ENCODE data around the gene CSTPP1.

Gene CSTPP1, protein sequence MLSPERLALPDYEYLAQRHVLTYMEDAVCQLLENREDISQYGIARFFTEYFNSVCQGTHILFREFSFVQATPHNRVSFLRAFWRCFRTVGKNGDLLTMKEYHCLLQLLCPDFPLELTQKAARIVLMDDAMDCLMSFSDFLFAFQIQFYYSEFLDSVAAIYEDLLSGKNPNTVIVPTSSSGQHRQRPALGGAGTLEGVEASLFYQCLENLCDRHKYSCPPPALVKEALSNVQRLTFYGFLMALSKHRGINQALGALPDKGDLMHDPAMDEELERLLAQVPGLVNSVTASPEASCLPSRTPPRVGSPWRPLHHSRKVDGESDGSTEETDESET

DNA sequence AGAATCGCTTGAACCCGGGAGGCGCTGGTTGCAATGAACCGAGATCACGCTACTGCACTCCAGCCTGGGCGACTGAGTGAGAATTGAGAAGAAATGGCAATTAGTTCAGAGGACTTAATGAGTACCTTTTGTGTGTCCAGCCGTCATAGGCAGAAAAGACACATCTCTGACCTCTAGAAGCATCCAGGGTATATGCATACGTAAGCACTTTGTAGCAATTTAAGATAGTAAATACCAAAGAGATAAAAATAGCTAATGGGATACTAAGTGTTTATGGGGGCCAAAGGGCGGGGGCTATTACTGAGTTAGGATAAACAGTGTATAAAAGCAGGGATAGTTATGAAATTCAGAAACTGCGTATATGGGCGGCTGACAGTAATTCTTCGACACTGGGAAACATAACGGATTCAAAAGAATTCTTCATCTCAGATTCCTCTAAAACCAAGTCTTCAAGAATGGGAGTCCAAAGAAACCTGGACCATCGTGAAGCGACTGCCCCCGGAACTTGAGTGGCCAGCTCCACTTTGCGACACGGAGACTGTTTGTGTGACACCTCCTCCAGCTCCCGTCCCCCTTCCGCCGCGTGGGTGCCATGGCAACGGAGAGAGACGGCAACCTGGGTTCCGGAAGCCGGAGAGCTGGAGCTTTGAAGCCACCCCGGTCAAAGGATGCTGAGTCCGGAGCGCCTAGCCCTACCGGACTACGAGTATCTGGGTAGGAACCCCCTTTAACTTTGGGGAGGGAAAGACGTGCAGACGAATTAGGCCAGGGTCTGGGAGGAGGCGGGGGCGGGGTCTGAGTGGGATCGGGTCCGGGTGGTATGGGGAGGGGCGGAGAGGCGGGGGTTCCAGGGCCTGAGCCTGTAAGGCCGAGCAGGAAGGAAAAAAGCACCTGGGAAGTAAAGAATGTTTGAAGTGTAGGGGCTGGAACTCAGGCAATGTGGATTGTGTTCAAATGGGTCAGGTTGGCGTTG lies at the start of gene CSTPP1:
TSS of gene CSTPP1 (plus strand) at position 624 of the 973 bp plus-strand sequence. CDS start at position 669, 45 bp downstream.
- peak; percentile 81 to 97 for DNase-seq (ENCODE audit: low spot score in 2 of 2)
- in situ Hi-C loops (cut with MboI; ENCODE audit: low sequenced_read_pairs), result no loop called here
- H3K27me3 ChIP-seq (ENCODE audit: low read depth), result 0 out of 2 replicates have a peak, but pooled peaks cover 2% of the 10 kb centered on the region
- no peaks in the 10 kb centered on the region for H3K9me3 ChIP-seq
- peaks cover 9% of the 10 kb centered on the region for H3K4me1 ChIP-seq
- peak within 1 kb of the TSS; percentile 65 for H3K4me3 ChIP-seq
- H3K36me3 ChIP-seq (replicated peaks), result no peaks in the 10 kb centered on the region

- Histone ChIP-seq H3K27me3 (ENCODE audit: low read depth) (no peaks in the 10 kb centered on the region), H3K4me3 (no peak overlapping the region), H3K4me1 (no peaks in the 10 kb centered on the region), H3K9me3 (no peaks in the 10 kb centered on the region), H3K36me3 (replicated peaks) (peaks cover 44% of the 10 kb centered on the region)
- no peak for DNase-seq (ENCODE audit: low spot score in 2 of 2)
- in situ Hi-C loops (cut with MboI; ENCODE audit: low sequenced_read_pairs), result loop anchor here (5.0 kb wide), 1 partner anchor 274 kb away; no protein-coding TSS in a partner anchor
Observed at GRCh38 chr11:46888636-46889035, 47.9 kb upstream of the CSTPP1 start.

DNA sequence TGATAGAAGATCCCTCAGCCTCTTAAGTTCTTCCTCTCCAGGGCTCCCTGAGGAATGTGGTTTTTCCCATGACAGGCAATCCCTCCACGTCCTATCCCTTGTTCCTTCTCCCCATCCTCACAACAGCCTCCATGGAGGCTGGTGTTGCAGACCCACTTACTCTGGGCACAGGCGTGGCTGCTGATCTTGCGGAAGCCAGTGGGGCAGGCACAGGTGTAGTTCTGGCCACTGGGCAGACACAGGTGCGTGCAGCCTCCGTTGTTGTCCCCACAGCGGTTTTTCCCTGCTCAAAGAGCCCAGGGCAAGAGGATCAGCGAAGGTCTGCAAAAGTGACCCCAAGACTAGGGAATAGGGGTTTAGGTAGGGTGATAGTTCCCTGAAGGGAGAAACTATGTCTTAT lies 47.3 kb upstream of the CSTPP1 start:
- DNase-seq (ENCODE audit: low spot score in 2 of 2), result no peak
- Histone ChIP-seq H3K4me1 (no peaks in the 10 kb centered on the region), H3K9me3 (no peaks in the 10 kb centered on the region), H3K4me3 (no peak overlapping the region), H3K36me3 (replicated peaks) (peaks cover 42% of the 10 kb centered on the region), H3K27me3 (ENCODE audit: low read depth) (no peaks in the 10 kb centered on the region)
- in situ Hi-C loops (cut with MboI; ENCODE audit: low sequenced_read_pairs), result loop anchor here (5.0 kb wide), 1 partner anchor 273 kb away; no protein-coding TSS in a partner anchor

DNA sequence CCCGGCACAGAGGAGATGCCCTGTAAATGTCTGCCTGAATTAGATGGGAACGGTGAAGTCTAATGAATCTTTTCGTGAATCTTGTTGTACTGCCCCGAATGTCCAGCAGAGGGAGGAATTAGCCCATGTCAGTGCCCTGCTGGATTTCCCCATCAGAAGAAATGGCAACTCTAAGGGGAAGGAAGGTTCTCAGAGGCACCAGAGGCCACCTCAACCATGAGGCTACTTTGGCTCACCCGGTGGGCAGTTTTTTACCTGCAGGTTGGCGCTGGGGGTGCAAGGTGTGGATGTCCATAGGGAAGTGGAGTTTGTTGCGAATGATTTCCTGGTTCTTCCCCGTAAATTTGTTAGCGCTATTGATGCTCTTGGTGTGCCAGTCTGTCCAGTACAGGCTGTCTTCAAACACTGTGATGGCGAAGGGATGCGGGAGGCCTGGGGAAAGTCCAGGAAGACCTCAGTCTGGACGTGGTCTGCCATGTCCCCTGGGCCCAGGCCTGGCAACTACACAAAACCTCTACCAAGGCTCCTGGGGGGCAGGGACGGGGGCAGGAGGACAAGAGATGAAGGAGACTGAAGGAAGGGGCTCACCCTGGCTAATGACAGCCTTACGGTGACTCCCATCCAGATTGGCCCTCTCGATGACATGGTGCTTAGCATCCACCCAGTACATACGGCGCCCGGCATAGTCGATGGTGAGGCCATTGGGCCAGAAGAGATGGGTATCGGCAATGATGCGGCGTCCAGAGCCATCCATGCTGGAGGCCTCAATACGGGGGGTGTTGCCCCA lies 46.7 kb upstream of the CSTPP1 start:
- Histone ChIP-seq H3K4me1 (no peaks in the 10 kb centered on the region), H3K36me3 (replicated peaks) (peaks cover 49% of the 10 kb centered on the region), H3K4me3 (no peak overlapping the region), H3K9me3 (no peaks in the 10 kb centered on the region), H3K27me3 (ENCODE audit: low read depth) (no peaks in the 10 kb centered on the region)
- in situ Hi-C loops (cut with MboI; ENCODE audit: low sequenced_read_pairs), result loop anchor here (5.0 kb wide), 1 partner anchor 272 kb away; no protein-coding TSS in a partner anchor
- peak; percentile 54 to 85 for DNase-seq (ENCODE audit: low spot score in 2 of 2)

- H3K4me3 ChIP-seq, result no peak overlapping the region
- in situ Hi-C loops (cut with MboI; ENCODE audit: low sequenced_read_pairs), result no loop called here
- H3K36me3 ChIP-seq (replicated peaks), result peaks cover 50% of the 10 kb centered on the region
- DNase-seq (ENCODE audit: low spot score in 2 of 2), result no peak
- no peaks in the 10 kb centered on the region for H3K9me3 ChIP-seq
- no peaks in the 10 kb centered on the region for H3K4me1 ChIP-seq
- H3K27me3 ChIP-seq (ENCODE audit: low read depth), result no peaks in the 10 kb centered on the region
Observed at GRCh38 chr11:46890665-46891064, 45.9 kb upstream of the CSTPP1 start.

- no peak for DNase-seq (ENCODE audit: low spot score in 2 of 2)
- Histone ChIP-seq H3K36me3 (replicated peaks) (peaks cover 39% of the 10 kb centered on the region), H3K4me1 (no peaks in the 10 kb centered on the region), H3K4me3 (no peak overlapping the region), H3K27me3 (ENCODE audit: low read depth) (no peaks in the 10 kb centered on the region), H3K9me3 (no peaks in the 10 kb centered on the region)
- in situ Hi-C loops (cut with MboI; ENCODE audit: low sequenced_read_pairs), result no loop called here
Observed at GRCh38 chr11:46892109-46892508, 44.5 kb upstream of the CSTPP1 start.

DNA sequence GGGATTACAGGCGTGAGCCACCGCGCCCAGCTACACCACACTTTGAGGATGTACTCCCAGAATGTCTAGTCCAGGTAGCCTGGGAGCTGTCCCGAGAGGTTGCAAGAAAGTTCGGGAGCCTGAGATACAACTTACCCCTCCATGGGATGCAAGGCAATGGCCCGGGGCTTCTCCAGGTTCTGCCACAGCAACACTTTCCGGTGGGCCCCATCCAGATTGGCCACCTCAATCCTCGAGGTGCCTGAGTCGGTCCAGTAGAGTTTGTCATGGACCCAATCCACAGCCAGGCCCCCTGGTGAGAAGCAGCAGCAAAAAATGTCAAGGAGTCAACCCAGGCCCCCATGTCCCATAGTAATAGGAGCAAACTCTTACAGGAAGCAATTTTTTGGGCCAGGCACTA lies 43.7 kb upstream of the CSTPP1 start:
- in situ Hi-C loops (cut with MboI; ENCODE audit: low sequenced_read_pairs), result no loop called here
- Histone ChIP-seq H3K27me3 (ENCODE audit: low read depth) (no peaks in the 10 kb centered on the region), H3K4me3 (no peak overlapping the region), H3K4me1 (no peaks in the 10 kb centered on the region), H3K36me3 (replicated peaks) (peaks cover 39% of the 10 kb centered on the region), H3K9me3 (no peaks in the 10 kb centered on the region)
- no peak for DNase-seq (ENCODE audit: low spot score in 2 of 2)

GRCh38 chr11:46894506-46894905 lies 42.1 kb upstream of the CSTPP1 start:
- no peaks in the 10 kb centered on the region for H3K4me1 ChIP-seq
- no peak for DNase-seq (ENCODE audit: low spot score in 2 of 2)
- no peaks in the 10 kb centered on the region for H3K9me3 ChIP-seq
- in situ Hi-C loops (cut with MboI; ENCODE audit: low sequenced_read_pairs), result no loop called here
- no peaks in the 10 kb centered on the region for H3K27me3 ChIP-seq (ENCODE audit: low read depth)
- peaks cover 37% of the 10 kb centered on the region for H3K36me3 ChIP-seq (replicated peaks)
- no peak overlapping the region for H3K4me3 ChIP-seq

- Histone ChIP-seq H3K4me1 (no peaks in the 10 kb centered on the region), H3K4me3 (no peak overlapping the region), H3K9me3 (no peaks in the 10 kb centered on the region), H3K27me3 (ENCODE audit: low read depth) (no peaks in the 10 kb centered on the region), H3K36me3 (replicated peaks) (peaks cover 35% of the 10 kb centered on the region)
- in situ Hi-C loops (cut with MboI; ENCODE audit: low sequenced_read_pairs), result no loop called here
- no peak for DNase-seq (ENCODE audit: low spot score in 2 of 2)
Observed at GRCh38 chr11:46894961-46895360, 41.6 kb upstream of the CSTPP1 start.

DNA sequence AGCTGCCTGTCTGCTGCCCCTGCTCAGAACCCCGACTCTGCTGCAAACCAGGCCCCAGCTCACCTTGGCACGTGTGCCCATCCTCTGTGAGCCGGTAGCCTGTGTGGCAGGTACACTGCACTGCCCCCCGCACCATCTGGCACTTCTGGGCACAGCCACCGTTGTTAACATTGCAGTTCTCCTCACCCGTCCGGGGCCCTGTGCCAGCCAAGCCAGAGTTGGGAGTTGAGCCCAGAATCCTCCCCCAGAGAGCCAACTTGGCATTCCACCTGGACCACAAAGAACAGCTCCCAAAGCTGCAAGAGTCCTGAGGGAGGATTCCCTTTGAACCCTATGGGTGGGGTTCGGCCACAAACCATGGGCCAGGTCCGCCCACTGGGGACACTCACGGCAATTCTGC lies 40.7 kb upstream of the CSTPP1 start:
- Histone ChIP-seq H3K4me3 (no peak overlapping the region), H3K36me3 (replicated peaks) (peaks cover 30% of the 10 kb centered on the region), H3K4me1 (no peaks in the 10 kb centered on the region), H3K9me3 (no peaks in the 10 kb centered on the region), H3K27me3 (ENCODE audit: low read depth) (no peaks in the 10 kb centered on the region)
- in situ Hi-C loops (cut with MboI; ENCODE audit: low sequenced_read_pairs), result no loop called here
- DNase-seq (ENCODE audit: low spot score in 2 of 2), result no peak

- no peaks in the 10 kb centered on the region for H3K9me3 ChIP-seq
- no peak overlapping the region for H3K4me3 ChIP-seq
- H3K27me3 ChIP-seq (ENCODE audit: low read depth), result no peaks in the 10 kb centered on the region
- peaks cover 32% of the 10 kb centered on the region for H3K36me3 ChIP-seq (replicated peaks)
- in situ Hi-C loops (cut with MboI; ENCODE audit: low sequenced_read_pairs), result no loop called here
- no peaks in the 10 kb centered on the region for H3K4me1 ChIP-seq
- peak; percentile 46 to 60 for DNase-seq (ENCODE audit: low spot score in 2 of 2)
Observed at GRCh38 chr11:46896719-46897406, 39.7 kb upstream of the CSTPP1 start.

- H3K9me3 ChIP-seq, result no peaks in the 10 kb centered on the region
- H3K4me1 ChIP-seq, result no peaks in the 10 kb centered on the region
- in situ Hi-C loops (cut with MboI; ENCODE audit: low sequenced_read_pairs), result no loop called here
- H3K4me3 ChIP-seq, result no peak overlapping the region
- H3K27me3 ChIP-seq (ENCODE audit: low read depth), result no peaks in the 10 kb centered on the region
- DNase-seq (ENCODE audit: low spot score in 2 of 2), result no peak
- peaks cover 28% of the 10 kb centered on the region for H3K36me3 ChIP-seq (replicated peaks)
Observed at GRCh38 chr11:46898396-46899095, 38.0 kb upstream of the CSTPP1 start.

Measured in HAP-1 (cell line).